ENCODE data around the gene NEIL3.

DNA sequence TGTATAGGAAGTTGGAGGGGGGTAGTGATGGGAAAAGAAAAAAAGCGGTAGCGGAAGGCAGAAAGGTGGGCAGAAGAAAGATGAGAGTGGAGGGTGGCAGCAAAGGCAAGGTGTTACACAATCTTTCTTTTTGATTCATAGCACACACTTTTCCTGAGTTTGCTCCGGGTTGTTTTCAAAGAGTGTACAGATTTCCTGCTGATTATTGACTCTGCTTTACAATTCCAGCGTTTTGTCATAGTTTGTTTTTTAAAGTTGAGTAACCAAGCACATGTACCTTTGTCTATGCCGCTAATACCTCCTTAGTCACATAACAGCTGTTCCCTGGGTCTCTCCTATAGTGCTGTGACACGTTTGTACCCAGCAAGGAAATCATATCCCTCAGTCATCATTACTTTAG is 82.3 kb downstream of the NEIL3 start:
- TF ChIP-seq, protein P1, sequence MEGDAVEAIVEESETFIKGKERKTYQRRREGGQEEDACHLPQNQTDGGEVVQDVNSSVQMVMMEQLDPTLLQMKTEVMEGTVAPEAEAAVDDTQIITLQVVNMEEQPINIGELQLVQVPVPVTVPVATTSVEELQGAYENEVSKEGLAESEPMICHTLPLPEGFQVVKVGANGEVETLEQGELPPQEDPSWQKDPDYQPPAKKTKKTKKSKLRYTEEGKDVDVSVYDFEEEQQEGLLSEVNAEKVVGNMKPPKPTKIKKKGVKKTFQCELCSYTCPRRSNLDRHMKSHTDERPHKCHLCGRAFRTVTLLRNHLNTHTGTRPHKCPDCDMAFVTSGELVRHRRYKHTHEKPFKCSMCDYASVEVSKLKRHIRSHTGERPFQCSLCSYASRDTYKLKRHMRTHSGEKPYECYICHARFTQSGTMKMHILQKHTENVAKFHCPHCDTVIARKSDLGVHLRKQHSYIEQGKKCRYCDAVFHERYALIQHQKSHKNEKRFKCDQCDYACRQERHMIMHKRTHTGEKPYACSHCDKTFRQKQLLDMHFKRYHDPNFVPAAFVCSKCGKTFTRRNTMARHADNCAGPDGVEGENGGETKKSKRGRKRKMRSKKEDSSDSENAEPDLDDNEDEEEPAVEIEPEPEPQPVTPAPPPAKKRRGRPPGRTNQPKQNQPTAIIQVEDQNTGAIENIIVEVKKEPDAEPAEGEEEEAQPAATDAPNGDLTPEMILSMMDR (conservative IDR thresholded peaks at IDR 0.05) = no peak
- TF ChIP-seq ZFX (IDR thresholded peaks at IDR 0.05) = no peak
